Glomerular endothelial cell (primary cell): Measurements from ENCODE around the gene PKDCC. TPM values are rescaled to one million over a fixed set of nuclear protein-coding genes. Genes with fewer than 3 reads are reported as not detected.
"Not testable (repeated sequence)": the region's sequence is repeated elsewhere in the genome, so short reads cannot be mapped to it uniquely, and the experiment has no call there.

ENCODE experiments used
- DNase-seq: peaks from one replicate; pipeline ENCODE4 v3.0.0-alpha.2; 2011; ENCODE audit warnings: low read depth, low spot score; ENCODE audit errors: extremely low read depth
- total RNA-seq: library from RNA; depleted of rRNA; stranded (reverse); fragments of >200 nt; gene quantifications from 2 replicates; pipeline ENCODE4 v1.2.3, GENCODE V29; 2015

The PKDCC gene
- total RNA-seq, 1 donor from 2014 or later, result 4.0 TPM

DNA sequence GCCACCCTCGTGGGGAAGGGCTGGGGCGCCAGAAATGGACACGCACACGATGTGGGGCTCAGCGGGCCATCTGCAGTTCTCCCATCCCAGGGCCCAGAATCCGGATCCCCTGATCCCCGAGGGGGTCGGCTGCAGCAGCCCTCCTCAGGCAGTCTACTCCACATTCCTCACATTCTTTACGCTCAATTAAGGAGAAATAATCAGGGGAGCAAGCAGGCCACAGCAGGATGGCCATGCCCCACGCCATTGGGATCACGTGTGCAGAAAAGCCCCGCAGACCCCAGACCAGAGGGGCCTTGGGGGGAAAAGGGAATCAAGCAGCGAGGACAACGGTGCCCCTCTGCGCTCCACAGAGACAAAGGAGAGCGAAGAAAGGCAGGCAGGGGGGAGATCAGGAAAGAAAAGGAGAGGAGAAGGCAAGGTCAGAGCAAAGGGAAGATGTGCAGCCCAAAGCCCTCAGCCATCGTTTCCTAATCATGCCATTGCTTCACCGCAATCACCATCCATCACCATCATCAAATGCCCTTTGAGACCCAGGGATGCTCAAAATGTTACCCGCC lies 17.5 kb upstream of the PKDCC start:
- no peak for DNase-seq

- no peak for DNase-seq
These were observed 17.0 kb upstream of the PKDCC start for GRCh38 chr2:42030829-42031228.

DNA sequence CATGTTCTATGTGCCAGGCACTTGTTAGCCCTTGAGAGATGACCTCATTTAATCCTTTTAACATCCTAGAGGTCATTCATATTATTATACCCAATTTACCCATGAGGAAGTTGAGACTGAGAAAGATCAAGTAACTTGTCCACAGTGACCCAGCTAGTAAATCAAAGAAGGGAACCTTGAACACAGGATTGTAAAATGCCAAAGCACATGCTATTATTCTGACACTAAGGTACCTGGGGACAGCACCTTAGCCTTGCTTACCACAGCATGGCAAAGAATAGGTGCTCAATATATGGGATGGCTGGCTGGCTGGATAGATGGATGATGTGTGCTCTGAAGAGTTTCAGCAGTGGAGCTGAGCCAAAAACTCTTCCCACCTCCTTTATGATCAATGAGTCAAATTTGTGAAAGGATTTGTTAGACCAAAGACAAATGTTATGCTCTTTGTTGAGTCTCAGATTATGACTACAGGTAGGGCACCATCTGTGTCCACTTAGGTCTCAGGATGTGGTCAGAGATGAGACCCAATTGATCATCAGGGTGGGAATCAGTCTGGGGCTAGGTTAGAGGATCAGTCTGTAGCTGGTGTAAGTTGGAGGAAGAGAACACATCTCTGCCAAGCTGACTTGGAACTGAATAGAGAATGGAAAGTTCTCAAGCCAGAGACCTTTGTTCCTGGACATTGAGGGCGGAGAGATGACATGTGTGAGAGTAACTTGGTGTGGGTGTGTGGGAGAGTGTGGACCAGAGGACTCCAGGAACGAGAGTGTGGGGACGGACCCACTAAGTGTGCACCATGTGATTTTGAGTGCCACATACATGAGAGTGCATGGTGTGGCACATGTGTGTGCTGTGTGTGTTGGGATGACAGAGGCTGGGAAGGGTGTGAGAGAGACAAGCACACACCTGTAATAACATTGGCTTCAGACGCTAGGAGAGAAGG lies 16.3 kb upstream of the PKDCC start:
- no peak for DNase-seq

- DNase-seq, result no peak
These were observed 15.6 kb upstream of the PKDCC start for GRCh38 chr2:42032224-42032620.

DNA sequence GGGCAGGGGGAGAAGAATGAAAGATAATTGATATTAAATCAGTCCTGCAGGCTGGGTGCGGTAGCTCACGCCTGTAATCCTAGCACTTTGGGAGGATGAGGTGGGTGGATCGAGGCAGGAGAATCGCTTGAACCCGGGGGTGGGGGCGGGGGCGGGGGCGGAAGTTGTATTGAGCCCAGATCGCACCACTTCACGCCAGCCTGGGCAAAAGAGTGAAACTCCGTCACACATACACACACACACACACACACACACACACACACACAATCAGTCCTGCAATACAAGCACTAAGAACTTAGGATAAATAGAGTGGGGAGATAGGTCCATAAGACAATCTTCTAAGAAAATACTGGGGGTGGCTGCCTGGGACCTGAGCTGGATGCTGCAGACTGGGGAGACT lies 15.1 kb upstream of the PKDCC start:
- DNase-seq, result no peak

DNA sequence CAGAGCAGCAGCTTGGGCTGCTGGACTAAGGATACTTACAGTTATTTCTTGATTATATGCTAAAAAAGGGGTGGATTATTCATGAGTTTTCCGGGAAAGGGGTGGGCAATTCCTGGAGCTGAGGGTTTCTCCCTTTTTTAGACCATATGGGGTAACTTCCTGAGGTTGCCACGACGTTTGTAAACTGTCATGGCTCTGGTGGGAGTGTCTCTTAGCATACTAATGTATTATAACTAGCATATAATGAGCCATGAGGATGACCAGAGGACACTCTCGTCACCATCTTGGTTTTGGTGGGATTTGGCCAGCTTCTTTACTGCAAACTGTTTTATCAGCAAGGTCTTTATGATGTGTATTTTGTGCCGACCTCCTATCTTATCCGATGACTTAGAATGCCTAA lies 13.7 kb upstream of the PKDCC start:
- not testable (repeated sequence) for DNase-seq

DNA sequence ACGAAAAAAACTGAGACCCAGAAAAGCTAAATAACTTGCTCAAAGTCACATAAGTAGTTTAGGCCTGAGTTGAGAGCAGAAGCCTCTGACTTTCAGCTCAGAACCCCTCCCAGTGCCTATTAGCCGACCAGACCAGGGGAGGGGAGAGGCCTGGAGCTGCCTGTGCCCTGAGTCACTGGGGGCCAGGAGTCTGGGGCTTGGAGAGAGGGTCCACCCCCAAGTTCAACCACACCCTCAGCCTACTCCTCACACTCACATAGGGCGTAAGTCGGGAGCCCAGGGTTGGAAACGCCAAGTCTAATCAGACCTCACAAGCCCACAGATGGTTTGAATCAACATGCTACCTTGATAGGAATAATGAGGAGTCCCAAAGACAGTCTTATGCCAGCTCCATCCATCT lies 12.6 kb upstream of the PKDCC start:
- DNase-seq, result no peak

- DNase-seq, result no peak
These were observed 11.4 kb upstream of the PKDCC start for GRCh38 chr2:42036413-42036812.

DNA sequence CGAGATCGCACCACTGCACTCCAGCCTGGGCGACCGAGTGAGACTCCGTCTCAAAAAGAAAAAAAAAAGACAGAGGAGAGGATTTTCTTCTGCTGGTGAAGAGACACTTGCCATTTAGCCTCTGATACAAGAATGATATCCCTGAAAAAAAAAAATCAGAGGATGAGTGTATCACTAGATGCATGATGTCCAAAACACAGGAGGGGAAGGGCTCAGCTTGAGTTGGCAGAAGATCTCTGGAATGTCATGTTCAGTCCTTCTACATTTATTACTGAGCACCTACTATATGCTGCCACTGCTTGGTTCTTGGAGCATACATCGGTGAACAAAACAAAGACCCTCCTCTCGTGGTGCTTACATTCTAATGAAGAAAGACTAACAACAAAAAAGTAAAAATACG lies 10.9 kb upstream of the PKDCC start:
- DNase-seq, result no peak

GRCh38 chr2:42040643-42041278 lies 7.1 kb upstream of the PKDCC start:
- no peak for DNase-seq

DNA sequence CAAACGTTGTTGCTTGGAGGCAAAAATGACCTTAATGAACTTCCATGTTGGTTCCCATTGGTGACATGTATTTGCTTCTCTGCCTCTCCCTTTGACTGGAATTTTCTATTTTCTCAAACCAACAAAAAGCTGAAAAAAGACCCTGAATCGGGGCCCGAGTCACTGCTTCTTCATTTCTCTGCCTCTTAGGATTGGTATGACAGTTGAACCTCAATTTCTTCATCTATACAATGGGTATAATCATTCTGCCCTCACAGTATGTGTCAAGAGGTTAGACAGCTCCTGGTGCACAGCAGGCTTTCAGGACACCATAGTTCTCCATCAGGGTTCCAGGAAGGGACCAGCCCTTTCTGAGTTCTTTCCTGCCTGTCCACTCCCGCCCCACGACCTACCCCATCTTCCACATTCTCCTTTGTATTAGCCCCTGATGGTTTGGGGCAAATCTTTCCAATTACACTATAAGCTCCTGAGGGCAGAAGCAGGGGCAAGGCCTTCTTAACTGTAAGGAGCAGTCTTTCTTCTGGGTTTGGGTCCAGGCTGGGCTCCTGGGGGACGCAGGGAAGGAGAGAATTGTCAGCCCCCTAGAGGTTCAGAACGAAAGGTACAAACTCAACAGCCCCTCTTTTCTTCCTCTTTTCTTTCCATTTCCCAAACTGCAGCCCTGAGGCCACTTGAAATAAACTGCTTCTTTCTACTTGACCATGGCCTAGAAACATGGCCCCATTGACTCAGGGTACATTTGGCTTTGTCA lies 6.3 kb upstream of the PKDCC start:
- DNase-seq, result no peak

- no peak for DNase-seq
These were observed 5.0 kb upstream of the PKDCC start for GRCh38 chr2:42042631-42043355.

- no peak for DNase-seq
These were observed 3.9 kb upstream of the PKDCC start for GRCh38 chr2:42043789-42044394.

- no peak for DNase-seq
These were observed 2.9 kb upstream of the PKDCC start for GRCh38 chr2:42044939-42045338.

DNA sequence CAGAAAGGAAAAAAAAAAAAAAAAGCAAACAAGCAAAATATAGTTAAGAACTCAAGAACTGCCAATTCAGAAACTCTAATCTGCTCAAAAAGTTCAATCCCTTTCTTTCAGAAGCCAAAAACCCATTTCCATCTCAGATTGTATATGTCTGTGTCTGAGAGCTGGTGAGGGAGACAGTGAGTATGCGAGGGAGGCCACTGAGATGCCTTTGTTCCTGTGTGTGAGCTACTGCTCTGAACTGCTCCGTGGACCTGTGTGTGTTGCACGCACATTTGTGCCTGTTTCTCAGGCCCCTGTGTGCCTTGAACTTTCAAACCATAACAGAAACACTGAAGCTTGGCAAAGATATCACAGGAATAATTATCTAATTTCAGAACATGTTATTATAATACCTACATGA lies 2.5 kb upstream of the PKDCC start:
- no peak for DNase-seq

GRCh38 chr2:42045848-42046748 lies 1.7 kb upstream of the PKDCC start:
- no peak for DNase-seq

- no peak for DNase-seq
These were observed 868 bp upstream of the PKDCC start for GRCh38 chr2:42046819-42047487.
